GM18867 (cell line): Measurements from ENCODE around the gene PITPNC1.
"Not testable (repeated sequence)": the region's sequence is repeated elsewhere in the genome, so short reads cannot be mapped to it uniquely, and the experiment has no call there.

Source experiments
- ATAC-seq: cut with Tn5 transposase; IDR thresholded peaks from one replicate; pipeline ENCODE4 v1.9.1; 2021; ENCODE audit warnings: mild to moderate bottlenecking, moderate library complexity; ENCODE audit not compliant: unreplicated experiment

Gene PITPNC1

DNA sequence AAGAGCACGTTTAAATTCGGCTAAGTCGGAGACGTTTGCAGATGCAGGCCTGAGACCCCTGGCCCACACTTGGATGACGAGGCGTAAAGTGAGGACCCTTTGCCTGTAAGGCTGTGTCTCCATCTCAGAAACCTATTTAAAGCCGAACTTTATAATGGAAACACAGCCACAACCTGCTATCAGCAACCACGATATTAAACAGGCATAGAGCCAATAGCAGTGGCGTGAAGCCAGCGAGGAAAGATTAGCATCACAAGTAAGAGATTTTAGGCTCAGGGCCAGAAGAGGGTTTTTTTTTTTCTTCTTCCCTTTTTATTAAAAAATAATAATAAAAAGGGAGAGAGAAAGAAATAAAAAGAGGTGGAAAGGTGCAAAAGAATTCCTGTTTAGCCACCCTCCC lies 229.4 kb downstream of the PITPNC1 start:
- ATAC-seq, result no peak

DNA sequence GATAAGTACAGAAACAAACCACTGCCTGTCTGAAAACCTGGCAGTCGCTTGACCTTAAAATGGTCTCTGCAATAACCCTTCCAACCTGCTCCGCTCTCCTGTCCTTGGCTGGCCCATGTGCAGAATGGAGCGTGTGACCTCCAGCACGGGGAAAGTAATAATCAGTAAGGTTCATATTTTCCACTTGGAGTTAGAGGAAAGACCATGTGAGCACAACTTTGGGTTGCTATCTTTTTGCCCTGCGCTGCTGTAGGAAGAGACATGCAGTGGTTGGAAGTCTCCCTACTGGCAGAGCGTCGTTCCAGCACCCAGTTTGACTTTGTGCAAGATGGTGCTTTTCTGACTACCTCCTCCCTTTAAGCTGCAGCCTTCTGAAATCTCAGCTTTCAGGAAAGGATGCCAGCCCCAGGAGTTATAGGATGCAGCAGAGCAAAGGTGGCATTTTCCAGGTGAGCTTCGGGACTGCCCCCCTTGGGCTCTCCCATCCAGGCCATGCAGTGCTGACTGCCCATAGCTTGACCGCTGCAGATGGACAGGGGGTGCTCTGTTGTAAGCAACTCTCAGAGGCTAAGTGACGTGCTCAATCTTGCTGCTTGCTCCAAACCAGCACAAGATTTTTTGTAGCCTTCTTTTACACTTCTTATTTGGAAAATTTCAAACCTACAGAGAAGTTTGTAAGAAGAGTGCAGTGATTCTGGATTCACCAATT lies 230.0 kb downstream of the PITPNC1 start:
- no peak for ATAC-seq

GRCh38 chr17:67610061-67610460 lies 233.0 kb downstream of the PITPNC1 start:
- ATAC-seq, result no peak

GRCh38 chr17:67613961-67614360 lies 236.9 kb downstream of the PITPNC1 start:
- ATAC-seq, result no peak

- ATAC-seq, result no peak
Measured at GRCh38 chr17:67615011-67615561, 238.0 kb downstream of the PITPNC1 start.

GRCh38 chr17:67615736-67616135 lies 238.7 kb downstream of the PITPNC1 start:
- ATAC-seq, result no peak

GRCh38 chr17:67617304-67617899 lies 240.3 kb downstream of the PITPNC1 start:
- ATAC-seq, result no peak

GRCh38 chr17:67619555-67619954 lies 242.5 kb downstream of the PITPNC1 start:
- ATAC-seq, result no peak

DNA sequence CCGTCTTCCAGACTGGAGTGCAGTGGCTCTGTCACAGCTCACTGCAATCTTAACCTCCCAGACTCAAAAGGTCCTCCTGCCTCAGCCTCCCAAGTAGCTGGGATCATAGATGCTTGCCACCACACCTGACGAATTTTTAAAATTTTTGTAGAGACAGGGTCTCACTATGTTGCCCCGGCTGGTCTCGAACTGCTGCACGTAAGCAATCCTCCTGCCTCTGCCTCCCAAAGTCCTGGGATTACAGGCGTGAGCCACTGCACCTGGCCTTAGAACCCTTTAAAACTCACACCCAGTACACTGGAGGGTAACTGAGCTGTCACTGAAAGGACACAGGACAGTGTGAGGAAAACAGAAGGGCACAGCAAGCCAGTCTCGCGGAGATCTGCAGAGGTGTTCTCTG lies 243.0 kb downstream of the PITPNC1 start:
- ATAC-seq, result no peak

GRCh38 chr17:67620636-67621035 lies 243.6 kb downstream of the PITPNC1 start:
- no peak for ATAC-seq

- ATAC-seq, result no peak
Measured at GRCh38 chr17:67623767-67624166, 246.7 kb downstream of the PITPNC1 start.

DNA sequence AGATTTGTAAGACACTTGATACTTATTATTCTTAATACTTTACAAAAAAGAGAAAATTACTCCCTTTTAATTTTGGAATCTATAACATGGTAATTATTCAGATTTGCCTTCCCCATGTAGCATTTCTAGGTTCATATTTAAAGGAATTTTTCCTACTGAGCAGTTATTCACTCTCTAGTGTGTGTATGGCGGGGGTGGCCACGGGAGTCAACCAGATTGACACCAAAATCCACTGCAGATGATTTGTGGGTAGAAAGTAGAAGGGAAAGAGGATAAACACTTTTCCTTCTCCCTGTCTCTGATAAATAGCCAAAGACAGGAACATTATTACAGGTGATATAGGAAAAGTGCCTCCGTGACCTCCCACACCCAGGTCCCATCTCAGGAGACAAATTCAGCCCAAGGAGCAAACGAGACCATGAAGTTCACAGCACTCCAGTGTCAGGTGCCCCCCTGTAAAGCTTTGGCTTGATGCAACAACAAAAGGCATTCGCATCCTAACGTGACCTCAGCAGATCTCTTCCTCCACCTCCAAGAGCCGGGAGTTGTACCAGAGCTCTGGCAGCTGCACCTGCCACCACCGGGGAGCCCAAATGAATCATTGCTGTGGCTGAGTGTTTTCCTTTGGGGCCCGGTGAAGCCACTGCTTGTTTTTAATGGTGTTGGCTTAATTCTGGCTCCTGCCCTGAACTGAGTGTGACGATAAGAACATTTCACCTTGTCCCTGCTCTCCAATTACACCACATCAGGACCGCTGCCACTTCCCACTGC lies 248.0 kb downstream of the PITPNC1 start:
- no peak for ATAC-seq

- no peak for ATAC-seq
Measured at GRCh38 chr17:67625971-67626370, 248.9 kb downstream of the PITPNC1 start.

DNA sequence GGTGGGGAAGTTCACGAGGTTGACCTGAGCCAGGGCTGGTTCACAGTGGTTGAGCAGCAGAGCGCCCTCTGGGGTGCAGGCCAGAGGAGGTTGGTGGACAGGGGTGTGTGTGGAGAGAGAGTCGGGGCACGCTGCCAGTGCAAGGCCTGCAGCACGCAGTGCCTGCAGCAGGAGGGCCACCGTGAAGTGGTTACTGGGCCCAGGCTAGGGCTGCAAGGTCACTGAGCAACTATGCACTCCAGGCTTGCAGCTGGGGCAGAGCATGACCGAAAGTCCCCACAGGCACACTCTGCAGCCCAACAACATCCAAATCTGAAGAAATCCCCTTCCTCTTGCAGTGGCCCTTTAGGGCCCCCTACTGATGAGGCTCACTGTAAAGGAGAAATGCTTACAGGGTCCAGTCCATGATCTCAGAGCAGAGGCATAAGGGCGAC lies 251.5 kb downstream of the PITPNC1 start:
- no peak for ATAC-seq

DNA sequence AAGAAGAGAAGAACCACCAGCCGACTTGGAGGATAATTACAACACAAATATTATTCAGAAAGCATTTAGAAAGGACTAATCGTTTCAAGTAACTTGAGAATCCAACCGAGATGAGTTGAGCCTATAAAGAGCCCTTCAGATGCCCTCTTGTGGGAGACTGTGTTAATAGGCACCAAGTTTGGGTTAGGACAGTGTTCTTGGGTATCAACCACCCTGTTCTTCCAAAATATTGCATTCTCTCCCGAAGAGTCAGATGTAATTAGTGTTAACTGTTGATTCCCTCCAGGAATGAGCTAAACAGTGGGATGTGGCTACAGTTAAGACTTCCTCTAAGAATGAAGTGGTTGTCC lies 252.9 kb downstream of the PITPNC1 start:
- ATAC-seq, result no peak

DNA sequence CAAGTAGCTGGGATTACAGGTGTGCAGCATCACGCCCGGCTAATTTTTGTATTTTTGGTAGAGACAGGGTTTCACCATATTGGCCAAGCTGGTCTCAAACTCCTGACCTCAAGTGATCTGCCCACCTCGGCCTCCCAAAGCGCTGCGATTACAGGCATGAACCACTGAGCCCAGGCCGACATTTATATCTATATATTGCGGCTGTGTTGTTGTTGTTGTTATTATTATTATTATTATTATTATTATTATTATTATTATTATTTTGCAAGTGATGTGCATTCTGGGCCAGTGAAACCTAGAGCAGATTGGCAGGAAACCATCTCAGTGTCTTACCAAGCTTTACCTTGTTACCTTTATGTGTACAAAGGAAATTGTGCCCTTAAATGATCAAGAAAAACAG lies 253.8 kb downstream of the PITPNC1 start:
- ATAC-seq, result not testable (repeated sequence)

DNA sequence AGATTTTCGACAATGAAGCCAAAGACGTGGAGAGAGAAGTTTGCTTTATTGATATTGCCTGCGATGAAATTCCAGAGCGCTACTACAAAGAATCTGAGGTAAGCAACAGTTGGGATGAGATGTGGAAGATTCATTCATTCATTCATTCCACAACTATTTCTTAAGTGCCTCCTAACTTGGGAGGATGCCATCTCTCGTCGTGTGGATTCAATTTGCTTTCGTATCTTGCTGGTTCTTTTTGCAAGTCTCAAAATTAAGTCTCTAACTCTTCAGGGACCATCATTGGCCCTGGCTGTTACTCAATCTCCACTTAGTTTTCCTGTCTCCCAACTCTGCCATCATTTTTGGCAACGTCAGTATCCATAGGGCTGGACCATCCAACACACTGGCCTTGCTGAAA lies 255.1 kb downstream of the PITPNC1 start:
- ATAC-seq, result no peak

DNA sequence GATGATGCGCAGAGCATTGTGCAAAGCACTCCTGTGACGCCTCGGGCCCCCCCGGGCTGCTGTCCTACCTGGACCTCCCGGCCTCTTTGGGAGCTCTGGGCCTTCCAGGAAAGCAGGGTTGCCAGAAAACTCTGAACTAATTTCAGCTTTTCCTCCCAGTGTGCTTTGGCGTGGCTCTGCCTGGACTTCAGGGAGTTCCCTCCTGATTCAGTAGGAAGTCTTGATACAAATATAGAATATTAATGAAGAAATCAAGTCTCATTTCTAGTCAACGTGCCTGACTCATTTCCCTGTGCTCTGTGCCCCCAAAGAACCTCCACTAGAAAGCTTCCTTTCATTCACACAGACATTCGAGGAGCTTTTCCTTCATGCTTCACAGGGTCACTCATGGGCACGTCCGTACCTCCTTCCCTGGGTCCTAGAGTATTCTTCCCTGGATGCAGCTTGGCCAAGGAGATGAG lies 256.7 kb downstream of the PITPNC1 start:
- no peak for ATAC-seq

DNA sequence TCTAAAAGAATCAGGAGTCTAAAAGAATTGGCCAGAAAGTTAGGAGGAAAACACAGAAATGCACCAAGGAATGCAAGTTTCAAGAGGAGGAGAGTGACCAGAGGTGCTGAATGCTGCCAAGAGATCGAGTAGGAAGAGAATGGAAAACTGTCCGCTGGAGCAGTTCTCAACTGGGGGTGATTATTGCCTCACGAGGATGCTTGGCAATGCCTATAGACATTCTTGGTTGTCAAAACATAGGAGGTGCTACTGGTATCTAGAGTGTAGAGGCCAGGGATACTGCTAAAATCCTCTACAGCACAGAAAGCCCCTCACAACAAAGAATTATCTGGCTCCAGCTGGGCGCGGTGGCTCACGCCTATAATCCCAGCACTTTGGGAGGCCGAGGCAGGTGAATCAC lies 258.6 kb downstream of the PITPNC1 start:
- ATAC-seq, result no peak

DNA sequence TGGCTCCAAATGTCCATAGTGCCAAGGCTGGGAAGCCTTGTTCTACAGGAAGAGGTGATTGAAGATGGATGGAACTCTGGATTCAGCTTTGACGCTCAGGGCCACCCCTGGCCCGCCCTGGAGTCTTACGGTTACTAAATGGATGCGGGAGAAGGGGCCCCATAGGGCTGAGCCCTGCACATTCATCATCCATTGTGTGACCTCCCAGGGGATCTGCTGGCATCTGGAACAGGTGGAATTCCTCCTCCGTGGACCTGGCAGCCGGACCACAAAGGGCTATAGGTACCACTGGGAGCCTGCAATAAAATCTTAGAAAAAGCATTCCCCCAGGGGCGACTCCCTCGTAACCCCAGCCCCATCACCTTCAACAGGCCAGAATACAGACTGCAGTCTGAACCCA lies 259.2 kb downstream of the PITPNC1 start:
- ATAC-seq, result no peak

GRCh38 chr17:67636834-67637520 lies 259.9 kb downstream of the PITPNC1 start:
- ATAC-seq, result no peak
